Measurements from ENCODE around the gene MGLL.

- TF ChIP-seq CTCF (conservative IDR thresholded peaks at IDR 0.05; ENCODE audit: low read length) = no peak
- TF ChIP-seq EZH2phosphoT487 (IDR thresholded peaks at IDR 0.05; ENCODE audit: borderline replicate concordance, low read depth, low read length) = no peak
These were observed 27.3 kb downstream of the MGLL start for GRCh38 chr3:127794972-127795371.

Measured in OCI-LY7 (cell line).